Parathyroid adenoma (tissue), 2 donors: ENCODE results near the gene IL19.

ENCODE experiments used
- H2AFZ ChIP-seq: fragments of 300-600 bp; sonication (generic); one replicate; pipeline ENCODE4 v1.7.0; 2017; ENCODE audit warnings: antibody characterized with exemption, mild to moderate bottlenecking
- H3K27ac ChIP-seq: fragments of 300-600 bp; sonication (generic); one replicate; pipeline ENCODE4 v1.7.0; 2017
- H3K27me3 ChIP-seq: fragments of 300-600 bp; sonication (generic); one replicate; pipeline ENCODE4 v1.7.0; 2017; ENCODE audit warnings: low read length; ENCODE audit not compliant: control insufficient read depth, insufficient read depth
- H3K36me3 ChIP-seq: fragments of 300-600 bp; sonication (generic); one replicate; pipeline ENCODE4 v1.7.0; 2017; ENCODE audit warnings: low read length; ENCODE audit not compliant: control insufficient read depth, insufficient read depth
- H3K4me1 ChIP-seq: fragments of 300-600 bp; sonication (generic); one replicate; pipeline ENCODE4 v1.7.0; 2017; ENCODE audit warnings: control low read depth
- H3K4me2 ChIP-seq: fragments of 300-600 bp; sonication (generic); one replicate; pipeline ENCODE4 v1.7.0; 2017; ENCODE audit warnings: low read length
- H3K4me3 ChIP-seq: fragments of 300-600 bp; sonication (generic); one replicate; pipeline ENCODE4 v1.7.0; 2017; ENCODE audit warnings: low read depth, low read length
- H3K79me2 ChIP-seq: fragments of 300-600 bp; sonication (generic); one replicate; pipeline ENCODE4 v1.7.0; 2017; ENCODE audit warnings: control low read depth
- H3K9ac ChIP-seq: fragments of 300-600 bp; sonication (generic); one replicate; pipeline ENCODE4 v1.7.0; 2017; ENCODE audit warnings: mild to moderate bottlenecking
- H3K9me3 ChIP-seq: fragments of 300-600 bp; sonication (generic); one replicate; pipeline ENCODE4 v1.7.0; 2017; ENCODE audit warnings: low read length; ENCODE audit not compliant: control insufficient read depth
- CTCF ChIP-seq: fragments of 300-600 bp; sonication (generic); IDR thresholded peaks from one replicate; pipeline ENCODE4 v1.7.0; 2017; ENCODE audit warnings: antibody characterized with exemption, mild to moderate bottlenecking
- donor health status: primary hyperparathyroidism.

Gene IL19

GRCh38 chr1:206878456-206878855 is 107.9 kb downstream of the IL19 start:
- Histone ChIP-seq H3K36me3 (no peaks in the 10 kb centered on the region), H3K4me2 (no peak overlapping the region), H3K4me1 (no peaks in the 10 kb centered on the region), H3K9me3 (no peaks in the 10 kb centered on the region), H2AFZ (no peak overlapping the region), H3K4me3 (no peak overlapping the region), H3K9ac (no peak overlapping the region), H3K27me3 (no peaks in the 10 kb centered on the region), H3K27ac (no peak overlapping the region), H3K79me2 (no peaks in the 10 kb centered on the region)
- no peak for TF ChIP-seq CTCF

DNA sequence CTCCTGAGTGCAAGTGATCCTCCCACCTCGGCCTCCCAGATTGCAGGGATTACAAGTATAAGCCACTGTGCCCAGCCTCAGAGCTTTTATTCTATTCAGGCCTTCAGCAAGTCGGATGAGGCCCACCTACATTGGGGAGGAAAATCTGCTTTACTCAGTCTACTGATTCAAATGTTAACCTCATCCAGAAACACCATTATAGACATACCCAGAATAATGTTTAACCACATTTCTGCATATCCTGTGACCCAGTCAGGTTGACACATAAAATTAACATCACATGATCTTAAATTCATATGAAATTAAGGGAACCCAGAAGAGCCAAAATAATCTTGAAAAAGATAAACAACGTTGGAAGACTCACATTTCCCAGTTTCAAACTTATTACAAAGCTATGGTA is 109.7 kb downstream of the IL19 start:
- Histone ChIP-seq H3K27me3 (no peaks in the 10 kb centered on the region), H3K27ac (no peak overlapping the region), H3K4me2 (no peak overlapping the region), H2AFZ (no peak overlapping the region), H3K79me2 (no peaks in the 10 kb centered on the region), H3K9me3 (no peaks in the 10 kb centered on the region), H3K36me3 (no peaks in the 10 kb centered on the region), H3K4me3 (no peak overlapping the region), H3K4me1 (no peaks in the 10 kb centered on the region), H3K9ac (no peak overlapping the region)
- no peak for TF ChIP-seq CTCF

GRCh38 chr1:206882555-206882954 is 112.0 kb downstream of the IL19 start:
- no peak overlapping the region for H3K4me2 ChIP-seq
- H3K9ac ChIP-seq = no peak overlapping the region
- H3K79me2 ChIP-seq = no peaks in the 10 kb centered on the region
- no peak overlapping the region for H2AFZ ChIP-seq
- TF ChIP-seq CTCF = no peak
- H3K27me3 ChIP-seq = no peaks in the 10 kb centered on the region
- no peak overlapping the region for H3K4me3 ChIP-seq
- no peak overlapping the region for H3K27ac ChIP-seq
- H3K4me1 ChIP-seq = no peaks in the 10 kb centered on the region
- no peaks in the 10 kb centered on the region for H3K9me3 ChIP-seq
- H3K36me3 ChIP-seq = no peaks in the 10 kb centered on the region

- Histone ChIP-seq H3K4me1 (no peaks in the 10 kb centered on the region), H2AFZ (no peak overlapping the region), H3K27ac (no peak overlapping the region), H3K36me3 (no peaks in the 10 kb centered on the region), H3K4me3 (no peak overlapping the region), H3K4me2 (no peak overlapping the region), H3K9me3 (no peaks in the 10 kb centered on the region), H3K9ac (no peak overlapping the region), H3K79me2 (no peaks in the 10 kb centered on the region), H3K27me3 (no peaks in the 10 kb centered on the region)
- TF ChIP-seq CTCF = no peak
These were observed 112.6 kb downstream of the IL19 start for GRCh38 chr1:206883160-206883559.

DNA sequence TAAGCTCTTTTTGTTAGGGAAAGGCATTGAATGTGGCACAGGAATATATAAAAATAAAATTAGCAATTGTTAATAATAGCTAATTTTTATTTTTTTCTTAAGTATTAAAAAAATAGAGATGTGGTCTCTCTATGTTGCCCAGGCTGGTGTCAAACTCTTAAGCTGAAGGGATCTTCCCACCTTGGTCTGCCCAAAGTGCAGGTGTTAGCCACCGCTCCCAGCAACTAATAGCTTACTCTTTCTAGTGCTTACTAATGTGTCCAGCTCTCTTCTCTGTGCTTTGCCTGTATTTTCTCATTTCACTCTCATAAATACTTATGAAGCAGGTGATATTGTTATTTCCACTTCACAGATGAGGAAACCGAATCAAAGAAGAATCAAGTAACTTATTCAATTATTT is 113.3 kb downstream of the IL19 start:
- H3K36me3 ChIP-seq = no peaks in the 10 kb centered on the region
- no peak overlapping the region for H3K9ac ChIP-seq
- H3K9me3 ChIP-seq = no peaks in the 10 kb centered on the region
- H3K4me2 ChIP-seq = no peak overlapping the region
- H3K27me3 ChIP-seq = no peaks in the 10 kb centered on the region
- H3K4me3 ChIP-seq = no peak overlapping the region
- H3K4me1 ChIP-seq = no peaks in the 10 kb centered on the region
- no peak overlapping the region for H3K27ac ChIP-seq
- H2AFZ ChIP-seq = no peak overlapping the region
- TF ChIP-seq CTCF = no peak
- H3K79me2 ChIP-seq = no peaks in the 10 kb centered on the region
